ENCODE results near the gene EPS15.

Gene EPS15

DNA sequence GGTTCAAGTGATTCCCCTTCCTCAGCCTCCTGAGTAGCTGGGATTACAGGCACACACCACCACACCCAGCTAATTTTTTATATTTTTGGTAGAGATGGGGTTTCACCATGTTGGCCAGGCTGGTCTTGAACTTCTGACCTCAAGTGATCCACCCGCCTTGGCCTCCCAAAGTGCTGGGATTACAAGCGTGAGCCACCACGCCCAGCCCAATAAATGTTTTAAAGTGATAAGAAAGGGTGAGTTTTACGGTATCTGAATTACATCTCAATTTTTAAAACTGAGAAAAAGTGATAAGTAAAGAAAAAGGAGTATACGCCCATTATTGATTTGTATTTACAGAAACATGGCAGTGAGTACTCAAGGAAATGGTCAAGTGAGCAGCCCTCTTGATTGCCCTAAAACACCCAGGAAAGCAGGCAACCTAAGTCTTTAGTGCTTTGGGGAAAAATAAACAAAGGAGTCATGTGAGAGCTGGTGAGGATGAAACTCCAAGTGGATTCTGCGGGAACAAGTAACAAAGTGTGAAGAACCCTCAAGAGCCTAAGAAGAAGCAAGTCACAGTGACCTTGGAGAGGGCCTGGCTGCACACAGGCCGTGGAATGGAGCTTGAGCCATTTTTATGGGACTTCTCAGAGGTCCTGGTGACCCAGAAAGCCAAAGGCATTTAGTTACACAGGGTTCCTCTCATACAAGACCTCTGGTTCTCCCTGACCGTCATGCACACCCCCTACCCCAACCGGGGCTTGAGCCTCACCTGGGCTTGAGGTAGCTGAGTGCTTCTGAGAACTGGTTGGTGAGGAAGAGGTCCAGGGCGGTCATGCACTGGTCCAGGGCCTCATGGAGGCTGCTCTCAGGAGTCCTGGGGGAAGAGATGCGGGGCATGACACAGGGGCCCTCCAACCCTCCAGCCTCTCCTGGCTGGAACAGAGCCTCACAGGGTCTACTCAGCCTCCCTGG, 197.8 kb downstream of the EPS15 start:
- no peak for TF ChIP-seq ZNF274 (IDR thresholded peaks at IDR 0.05; ENCODE audit: low read depth, low read length)
- H3K4me3 ChIP-seq (ENCODE audit: low read length), result no peak overlapping the region

- H3K4me3 ChIP-seq (ENCODE audit: low read length), result no peak overlapping the region
- TF ChIP-seq ZNF274 (IDR thresholded peaks at IDR 0.05; ENCODE audit: low read depth, low read length), result no peak
Measured at GRCh38 chr1:51317798-51318197, 201.3 kb downstream of the EPS15 start.

GRCh38 chr1:51316846-51317120, 202.3 kb downstream of the EPS15 start:
- TF ChIP-seq ZNF274 (IDR thresholded peaks at IDR 0.05; ENCODE audit: low read depth, low read length), result no peak
- no peak overlapping the region for H3K4me3 ChIP-seq (ENCODE audit: low read length)

DNA sequence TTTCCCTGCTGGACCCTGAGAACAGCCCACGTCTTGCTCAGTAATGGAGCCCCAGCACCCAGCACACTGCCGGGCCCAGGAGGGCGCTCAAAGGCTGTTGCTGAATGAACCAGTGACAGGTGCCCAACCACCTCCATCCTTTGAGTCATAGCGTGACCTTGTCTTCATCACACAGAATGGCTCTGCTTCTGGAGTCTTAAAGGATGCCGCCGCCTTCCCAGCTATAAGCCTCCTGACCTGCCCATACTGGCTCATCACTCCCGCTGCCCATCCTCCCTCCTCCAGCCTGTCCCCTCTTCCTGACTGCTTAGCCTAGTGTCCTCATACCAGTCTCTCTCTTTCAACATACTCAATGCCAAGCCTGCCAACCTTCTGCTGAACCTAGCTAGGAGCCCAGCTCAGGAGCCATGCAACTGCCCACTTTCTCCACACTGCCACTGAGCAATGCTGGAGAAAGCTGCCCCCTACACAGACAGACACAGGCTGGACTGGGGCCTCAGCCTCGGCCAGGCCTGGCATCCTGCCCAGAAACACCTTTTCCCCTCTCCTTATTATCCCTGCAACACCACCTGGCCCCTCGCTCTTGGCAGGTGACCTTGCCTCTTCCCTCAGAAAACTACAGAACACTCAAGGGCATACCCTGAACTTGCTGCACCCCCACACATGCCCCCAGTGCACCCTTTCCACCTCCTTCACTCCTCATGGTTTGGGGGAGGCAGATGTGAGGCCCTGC, 202.8 kb downstream of the EPS15 start:
- H3K4me3 ChIP-seq (ENCODE audit: low read length), result no peak overlapping the region
- TF ChIP-seq ZNF274 (IDR thresholded peaks at IDR 0.05; ENCODE audit: low read depth, low read length), result no peak

- no peak for TF ChIP-seq ZNF274 (IDR thresholded peaks at IDR 0.05; ENCODE audit: low read depth, low read length)
- no peak overlapping the region for H3K4me3 ChIP-seq (ENCODE audit: low read length)
Measured at GRCh38 chr1:51314974-51315373, 204.1 kb downstream of the EPS15 start.

- H3K4me3 ChIP-seq (ENCODE audit: low read length), result no peak overlapping the region
- no peak for TF ChIP-seq ZNF274 (IDR thresholded peaks at IDR 0.05; ENCODE audit: low read depth, low read length)
Measured at GRCh38 chr1:51313961-51314777, 204.9 kb downstream of the EPS15 start.

DNA sequence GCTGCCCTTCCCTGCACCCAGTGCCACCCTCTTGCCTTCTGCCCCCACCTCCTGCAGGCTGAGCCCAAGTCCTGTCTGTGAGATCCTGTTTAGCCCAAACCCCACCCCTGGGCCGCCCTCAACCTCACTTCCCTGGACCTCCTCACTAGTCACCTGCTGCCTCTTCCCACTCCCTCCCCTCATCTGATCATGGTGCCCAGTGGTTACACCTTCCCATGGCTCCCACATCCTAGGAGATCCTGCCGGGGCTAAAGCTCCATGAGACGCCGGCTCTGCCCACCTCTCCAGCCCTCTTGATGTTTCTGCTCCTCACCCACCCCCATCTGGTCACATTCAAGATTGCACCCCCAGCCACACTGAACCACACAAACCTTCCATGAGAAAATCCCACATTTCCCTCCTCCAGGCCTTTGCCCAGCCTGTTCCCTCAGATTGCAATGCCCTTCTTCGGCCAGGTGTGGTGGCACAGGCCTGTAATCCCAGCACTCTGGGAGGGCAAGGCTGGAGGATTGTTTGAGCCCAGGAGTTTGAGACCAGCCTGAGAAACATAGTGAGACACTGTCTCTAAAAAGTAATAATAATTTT, 205.7 kb downstream of the EPS15 start:
- H3K4me3 ChIP-seq (ENCODE audit: low read length), result no peak overlapping the region
- TF ChIP-seq ZNF274 (IDR thresholded peaks at IDR 0.05; ENCODE audit: low read depth, low read length), result no peak

DNA sequence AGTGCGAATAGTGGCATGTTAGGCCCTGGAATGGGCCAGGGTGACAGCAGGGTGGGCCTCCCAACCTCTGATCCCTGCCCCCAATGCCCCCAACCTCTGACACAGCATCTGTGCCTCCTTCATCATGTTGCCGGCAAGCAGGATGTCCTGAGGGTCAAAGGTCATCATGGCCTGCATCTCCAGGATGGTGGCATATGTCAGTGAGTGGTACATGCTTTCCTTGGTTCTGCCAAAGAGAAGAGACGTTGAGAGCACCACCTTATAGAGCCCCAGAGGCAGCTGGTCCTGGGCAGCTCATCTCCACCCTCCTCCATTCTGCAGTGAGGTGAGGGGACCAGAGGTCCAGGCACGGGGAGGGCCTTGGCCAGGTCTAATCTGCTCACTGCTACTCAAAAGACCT, 206.3 kb downstream of the EPS15 start:
- TF ChIP-seq ZNF274 (IDR thresholded peaks at IDR 0.05; ENCODE audit: low read depth, low read length), result no peak
- H3K4me3 ChIP-seq (ENCODE audit: low read length), result no peak overlapping the region

DNA sequence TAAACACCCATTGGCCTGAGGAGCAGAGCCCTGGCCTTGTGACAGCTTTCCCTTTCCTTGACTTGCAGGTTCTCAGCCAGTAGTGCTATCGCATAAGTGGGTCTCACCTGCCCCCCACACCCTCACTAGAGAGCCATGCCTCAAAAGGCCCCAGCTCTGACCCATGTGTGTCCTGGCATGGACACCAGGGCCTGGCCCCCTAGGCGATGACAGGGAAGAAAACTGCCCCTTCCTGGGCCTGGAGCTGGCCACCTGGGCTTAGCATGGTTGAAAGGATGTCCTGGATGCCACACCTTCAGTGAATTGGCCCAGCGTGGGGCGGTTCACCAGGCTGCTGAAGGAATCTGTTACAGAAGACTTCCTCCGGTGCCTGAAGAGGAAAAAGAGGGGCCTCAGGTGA, 207.2 kb downstream of the EPS15 start:
- no peak for TF ChIP-seq ZNF274 (IDR thresholded peaks at IDR 0.05; ENCODE audit: low read depth, low read length)
- no peak overlapping the region for H3K4me3 ChIP-seq (ENCODE audit: low read length)

GRCh38 chr1:51310871-51311613, 208.0 kb downstream of the EPS15 start:
- no peak for TF ChIP-seq ZNF274 (IDR thresholded peaks at IDR 0.05; ENCODE audit: low read depth, low read length)
- H3K4me3 ChIP-seq (ENCODE audit: low read length), result no peak overlapping the region

GRCh38 chr1:51309291-51309690, 209.8 kb downstream of the EPS15 start:
- H3K4me3 ChIP-seq (ENCODE audit: low read length), result no peak overlapping the region
- no peak for TF ChIP-seq ZNF274 (IDR thresholded peaks at IDR 0.05; ENCODE audit: low read depth, low read length)

GRCh38 chr1:51308636-51309035, 210.4 kb downstream of the EPS15 start:
- no peak overlapping the region for H3K4me3 ChIP-seq (ENCODE audit: low read length)
- TF ChIP-seq ZNF274 (IDR thresholded peaks at IDR 0.05; ENCODE audit: low read depth, low read length), result no peak

GRCh38 chr1:51306950-51307349, 212.1 kb downstream of the EPS15 start:
- no peak for TF ChIP-seq ZNF274 (IDR thresholded peaks at IDR 0.05; ENCODE audit: low read depth, low read length)
- no peak overlapping the region for H3K4me3 ChIP-seq (ENCODE audit: low read length)
